Bone marrow (tissue), 2 donors: ENCODE measurements around the gene FDXR.

Experiments
- DNase-seq, 2 donors: peaks; one replicate each; lab custom pipeline; 2025; lab: John Stamatoyannopoulos, UW

FDXR gene

DNA sequence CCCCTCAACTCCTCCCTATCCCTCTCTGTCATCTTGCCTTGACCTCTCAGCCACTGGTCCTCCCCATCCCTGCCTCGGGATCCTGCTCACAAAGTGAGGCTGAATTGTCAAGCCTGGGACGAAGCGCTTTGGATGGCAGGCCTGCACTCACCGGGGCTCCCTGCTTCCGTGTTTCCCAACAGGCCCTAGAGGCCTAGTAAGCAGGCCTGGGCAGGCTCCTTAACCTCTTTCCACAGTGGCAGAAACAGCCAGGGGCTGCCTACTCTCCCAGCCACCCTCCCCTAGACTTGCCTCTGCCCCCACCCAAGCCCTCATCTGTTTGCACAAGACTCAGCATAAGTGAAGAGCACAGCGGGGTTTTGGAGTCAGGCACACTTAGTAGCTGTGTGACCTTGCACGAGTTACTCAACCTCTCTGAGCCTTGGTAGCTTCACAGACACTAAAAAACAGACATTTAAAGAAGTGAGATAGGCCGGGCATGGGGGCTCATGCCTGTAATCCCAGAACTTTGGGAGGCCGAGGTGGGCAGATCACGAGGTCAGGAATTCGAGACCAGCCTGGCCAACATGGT lies 25.7 kb upstream of the FDXR start:
- DNase-seq, result no peak

DNA sequence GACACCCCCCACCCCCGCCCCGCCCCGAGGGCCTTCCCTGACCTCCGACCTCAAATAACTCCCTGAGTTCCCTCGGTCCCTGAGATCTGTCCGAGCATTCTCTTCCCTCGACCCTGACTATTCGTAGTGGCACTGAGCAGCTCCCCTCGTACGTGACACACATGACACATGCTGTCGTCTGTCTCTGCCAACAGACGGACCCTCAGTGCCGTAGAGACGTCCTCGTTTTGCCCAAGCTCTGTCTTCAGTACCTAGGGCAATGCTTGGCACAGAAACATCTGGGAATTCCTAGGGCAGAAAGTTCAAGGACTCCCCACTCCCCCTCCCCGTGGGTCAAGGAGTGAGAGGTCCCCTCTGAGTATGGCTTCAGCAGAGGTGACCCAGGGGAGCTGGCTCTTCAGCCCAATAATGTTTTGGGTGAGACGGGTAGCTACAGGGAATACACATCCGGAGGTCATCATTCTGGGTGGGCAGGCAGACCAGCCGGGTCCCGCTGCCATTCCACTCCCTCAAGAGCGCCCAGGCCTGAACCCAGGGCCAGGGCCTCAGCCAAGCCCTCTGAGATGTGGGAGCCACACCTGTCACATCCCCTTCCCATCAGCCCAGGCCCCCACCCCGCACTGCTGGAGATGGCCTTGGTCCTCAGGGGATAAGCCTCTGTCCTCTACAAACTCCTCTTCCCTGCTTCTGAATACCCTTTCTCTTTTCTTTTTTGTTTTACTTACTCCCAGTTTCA lies 21.3 kb upstream of the FDXR start:
- DNase-seq, result no peak

DNA sequence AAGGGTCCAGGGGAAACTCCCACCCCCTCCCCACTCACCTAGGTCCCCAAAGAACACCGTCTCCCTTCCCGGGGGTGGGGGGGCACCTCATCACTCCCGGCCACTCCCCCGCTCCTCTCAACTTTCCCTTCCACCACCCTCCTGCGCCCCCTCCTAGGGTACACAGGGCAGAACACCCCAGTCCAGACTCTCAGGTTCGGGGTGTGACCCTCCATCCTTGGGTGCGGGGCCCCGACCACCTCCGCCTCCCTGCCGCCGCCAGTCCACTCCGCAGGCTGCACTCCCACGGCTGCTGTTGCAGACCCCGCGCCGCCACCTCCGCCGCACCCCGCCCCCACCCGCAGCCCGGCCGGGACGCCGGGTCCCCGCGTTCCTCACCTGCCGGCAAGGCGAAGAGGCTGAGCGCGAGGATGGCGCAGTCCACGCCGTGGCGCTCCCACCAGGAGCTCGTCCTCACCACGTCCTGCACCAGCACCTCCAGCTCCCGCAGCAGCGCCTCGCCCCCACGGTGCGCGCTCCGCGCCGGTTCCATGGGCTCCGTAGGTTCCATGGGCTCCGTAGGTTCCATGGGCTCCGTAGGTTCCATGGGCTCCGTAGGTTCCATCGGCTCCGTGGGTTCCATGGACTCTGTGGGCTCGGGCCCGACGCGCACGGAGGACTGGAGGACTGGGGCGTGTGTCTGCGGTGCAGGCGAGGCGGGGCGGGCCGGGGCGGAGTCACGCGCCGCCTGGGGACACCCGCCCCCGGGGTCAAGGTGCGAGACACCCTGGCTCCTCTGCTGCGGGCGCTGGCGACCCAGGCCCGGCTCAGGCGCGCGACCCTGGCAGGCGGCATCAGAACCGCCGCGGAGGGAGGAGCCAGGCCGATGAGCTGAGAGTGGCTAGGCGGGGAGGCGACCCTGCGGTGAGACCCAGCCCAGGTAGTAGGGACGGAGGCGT lies 20.4 kb upstream of the FDXR start, which contains the start of gene FADS6:
Gene FADS6, minus strand, starts transcription at position 660 of the 938 bp plus-strand sequence. Its CDS starts 38 bp downstream, at position 622.
- DNase-seq, result no peak

DNA sequence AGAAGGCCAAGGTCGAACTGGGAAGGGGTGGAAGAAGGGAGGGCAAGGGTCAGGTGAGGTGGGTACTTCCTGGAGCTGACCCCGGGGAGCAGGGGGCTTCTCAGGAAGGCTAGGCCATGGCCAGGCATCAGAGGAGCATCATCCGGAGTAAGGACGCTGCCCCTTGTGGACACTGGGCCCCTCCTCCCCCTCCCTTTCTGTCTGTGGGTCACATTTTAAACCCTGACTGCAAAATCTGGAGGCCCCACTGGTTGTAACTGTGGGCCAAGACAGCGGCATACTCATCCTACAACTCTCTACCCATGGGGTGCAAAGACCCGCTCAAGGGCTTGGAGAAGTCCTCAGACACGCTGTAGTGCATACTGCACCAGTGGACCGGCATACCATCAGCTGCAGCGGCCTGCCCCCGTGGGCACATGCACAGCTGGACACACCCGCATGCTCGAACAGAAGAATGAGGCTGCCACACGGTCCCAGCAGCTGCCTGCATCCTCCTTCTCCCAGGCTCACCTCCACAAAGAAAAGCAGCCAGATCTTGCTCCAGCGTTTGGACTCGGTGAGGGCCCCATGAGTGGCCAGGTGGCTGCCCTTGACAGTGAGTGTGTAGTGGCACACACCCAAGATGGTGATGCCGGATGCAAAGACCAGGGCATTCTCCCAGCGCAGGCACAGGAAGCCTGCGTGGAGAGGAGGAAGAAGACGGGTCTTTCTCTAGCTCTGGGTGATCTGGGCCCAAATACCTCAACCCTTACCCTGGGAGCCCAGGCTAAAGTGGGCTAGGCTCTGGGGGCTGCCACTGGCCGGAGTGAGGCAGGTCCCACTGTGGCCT lies 19.4 kb upstream of the FDXR start:
- no peak for DNase-seq

DNA sequence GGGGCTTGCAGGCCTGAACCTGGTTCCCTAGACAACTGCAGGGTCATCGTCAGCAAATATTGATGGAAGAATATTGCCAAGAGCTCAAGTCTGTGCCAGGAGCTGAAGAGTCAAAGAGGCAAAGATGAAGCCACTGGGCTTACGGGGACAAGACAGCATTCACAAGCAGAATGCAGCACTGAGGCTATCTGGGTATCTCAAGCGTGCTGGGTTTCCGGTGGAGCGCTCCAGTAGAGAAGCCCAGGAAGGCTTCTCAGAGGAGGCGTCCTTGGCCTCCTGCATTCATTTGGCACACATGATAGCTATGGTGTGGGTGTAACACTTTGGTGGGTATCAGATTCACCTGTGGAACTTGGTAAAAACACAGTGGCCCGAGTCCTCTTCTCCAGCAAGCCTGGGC lies 17.8 kb upstream of the FDXR start:
- DNase-seq, result no peak

DNA sequence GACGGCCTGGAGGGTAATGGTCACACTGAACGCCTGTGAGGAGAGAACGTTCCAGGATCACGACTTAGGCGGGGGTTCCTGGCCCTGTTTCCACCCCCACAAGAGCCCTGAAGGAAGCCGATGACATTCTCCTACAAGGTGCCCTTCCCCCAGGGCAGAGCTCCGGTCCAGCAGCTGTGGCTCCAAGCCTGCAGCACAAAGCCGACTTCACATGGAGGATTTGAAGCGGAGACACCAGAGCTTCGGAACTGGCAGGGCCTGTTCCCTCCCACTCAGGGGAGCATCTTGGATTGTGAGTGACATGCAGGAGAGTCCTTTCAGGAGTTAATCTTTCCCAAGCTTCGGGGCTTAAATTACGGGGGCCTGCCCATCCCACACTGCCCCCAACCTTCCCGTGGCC lies 15.7 kb upstream of the FDXR start:
- DNase-seq, result no peak

DNA sequence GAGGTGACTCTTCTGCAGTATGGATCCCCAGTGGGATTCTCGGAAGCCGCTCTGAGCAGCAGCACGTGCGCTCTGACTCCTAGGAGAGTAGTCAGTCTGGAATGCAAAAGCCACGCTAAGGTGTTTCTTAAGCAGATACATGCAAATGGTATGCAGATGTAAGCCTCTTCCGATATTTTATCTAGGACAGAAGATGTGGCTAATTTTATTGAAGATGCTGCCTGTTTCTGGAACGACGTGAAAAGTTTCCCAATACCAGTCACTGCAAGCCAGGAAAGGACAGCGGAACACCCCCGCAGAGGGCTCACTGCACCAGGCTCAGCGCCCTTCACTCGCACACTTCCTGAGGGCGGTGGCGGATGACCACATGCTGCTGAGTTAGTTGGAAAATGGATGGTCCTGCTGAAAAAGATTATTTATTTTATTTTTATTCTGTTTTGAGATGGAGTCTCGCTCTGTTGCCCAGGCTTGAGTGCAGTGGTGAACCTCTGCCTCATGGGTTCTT lies 10.5 kb upstream of the FDXR start:
- DNase-seq, result no peak

DNA sequence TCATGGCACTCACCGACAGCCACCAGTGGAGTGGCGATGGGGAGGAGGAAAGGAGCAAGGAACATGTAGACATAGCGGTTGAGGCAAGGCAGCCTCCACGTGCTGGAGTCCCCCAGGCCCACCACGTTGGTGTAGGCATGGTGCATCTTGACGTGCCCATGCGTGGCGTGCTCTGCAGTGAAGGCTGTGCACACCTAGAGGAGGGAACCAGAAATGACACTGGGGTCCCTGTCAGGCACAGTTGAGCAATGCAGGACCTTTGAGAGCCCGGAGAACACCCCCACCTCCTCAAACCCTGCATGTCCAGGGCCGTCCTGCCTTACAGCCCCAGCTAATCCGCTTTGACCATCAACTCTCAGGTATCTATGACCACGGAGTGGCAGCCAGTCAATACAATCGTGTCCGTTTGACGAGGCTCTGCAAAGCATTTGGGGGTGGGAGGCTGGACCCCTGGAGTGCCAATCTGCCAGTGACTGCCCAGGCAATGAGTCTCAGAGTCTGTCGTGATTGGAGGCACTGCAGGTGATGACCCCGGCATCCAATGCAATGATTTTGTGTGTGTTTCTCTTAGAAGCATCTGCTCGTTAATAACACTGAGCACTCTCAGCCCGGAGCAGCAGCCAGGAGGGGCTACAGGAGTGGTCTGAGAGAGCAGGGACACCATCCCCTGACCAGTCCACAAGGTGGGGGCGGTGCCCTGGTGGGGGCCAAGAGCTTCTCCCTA lies 9.9 kb upstream of the FDXR start:
- no peak for DNase-seq

DNA sequence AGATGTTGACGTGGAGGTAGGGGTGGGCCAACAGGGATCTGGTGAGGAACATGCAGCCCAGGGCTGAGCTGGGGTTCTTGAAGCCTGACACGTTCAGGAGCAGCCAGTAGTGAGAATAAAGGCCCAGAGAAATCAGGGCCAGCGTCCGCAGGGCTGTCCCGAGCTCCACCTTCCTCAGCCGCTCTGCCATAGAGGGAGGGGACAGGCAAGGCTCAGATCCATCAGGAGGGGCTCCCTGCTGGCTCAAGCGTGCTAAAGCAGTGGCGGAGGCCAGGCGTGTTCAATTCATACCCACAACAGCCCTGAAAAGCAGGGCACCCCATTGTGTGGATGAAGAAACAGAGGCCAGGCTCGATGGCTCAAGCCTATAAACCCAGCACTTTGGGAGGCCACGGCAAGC lies 8.3 kb upstream of the FDXR start:
- DNase-seq, result no peak

DNA sequence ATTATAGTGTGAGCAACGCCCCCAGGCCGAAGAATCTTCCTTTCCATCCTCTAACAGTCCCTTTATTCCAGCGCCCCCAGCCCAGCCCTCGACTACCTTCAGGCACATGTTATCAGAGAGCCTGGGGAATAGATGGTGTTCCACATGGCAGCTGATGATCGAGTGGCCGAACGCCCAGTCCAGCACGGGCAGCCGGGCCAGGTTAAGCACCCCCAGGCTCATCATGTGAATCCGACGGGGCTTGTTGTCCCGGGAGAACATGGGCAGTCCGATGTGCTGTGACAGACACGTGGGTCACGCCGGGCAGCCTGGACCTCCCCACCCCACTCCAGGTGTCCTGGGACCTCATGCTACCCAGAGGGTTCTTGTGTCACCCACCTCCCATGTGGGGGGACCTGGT lies 6.5 kb upstream of the FDXR start:
- no peak for DNase-seq

DNA sequence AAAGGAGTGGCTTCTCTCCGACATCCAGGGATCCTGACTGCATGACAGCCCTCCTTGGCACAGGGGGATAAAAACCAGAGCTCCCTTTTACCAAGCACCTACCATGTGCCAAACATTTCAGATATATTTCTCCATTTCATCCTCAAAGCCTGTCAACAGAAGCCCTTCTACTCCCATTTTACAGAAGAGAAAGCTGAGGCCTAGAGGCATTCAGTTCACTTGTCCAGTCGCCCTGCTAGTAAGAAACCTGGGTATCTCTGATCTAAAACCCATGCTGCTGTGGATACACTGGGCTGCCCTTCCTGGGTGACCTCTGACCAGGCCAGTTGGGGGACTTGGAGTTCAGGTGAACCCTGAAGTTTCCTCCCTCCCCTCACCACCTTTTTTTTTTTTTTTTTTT lies 5.9 kb upstream of the FDXR start:
- no peak for DNase-seq

DNA sequence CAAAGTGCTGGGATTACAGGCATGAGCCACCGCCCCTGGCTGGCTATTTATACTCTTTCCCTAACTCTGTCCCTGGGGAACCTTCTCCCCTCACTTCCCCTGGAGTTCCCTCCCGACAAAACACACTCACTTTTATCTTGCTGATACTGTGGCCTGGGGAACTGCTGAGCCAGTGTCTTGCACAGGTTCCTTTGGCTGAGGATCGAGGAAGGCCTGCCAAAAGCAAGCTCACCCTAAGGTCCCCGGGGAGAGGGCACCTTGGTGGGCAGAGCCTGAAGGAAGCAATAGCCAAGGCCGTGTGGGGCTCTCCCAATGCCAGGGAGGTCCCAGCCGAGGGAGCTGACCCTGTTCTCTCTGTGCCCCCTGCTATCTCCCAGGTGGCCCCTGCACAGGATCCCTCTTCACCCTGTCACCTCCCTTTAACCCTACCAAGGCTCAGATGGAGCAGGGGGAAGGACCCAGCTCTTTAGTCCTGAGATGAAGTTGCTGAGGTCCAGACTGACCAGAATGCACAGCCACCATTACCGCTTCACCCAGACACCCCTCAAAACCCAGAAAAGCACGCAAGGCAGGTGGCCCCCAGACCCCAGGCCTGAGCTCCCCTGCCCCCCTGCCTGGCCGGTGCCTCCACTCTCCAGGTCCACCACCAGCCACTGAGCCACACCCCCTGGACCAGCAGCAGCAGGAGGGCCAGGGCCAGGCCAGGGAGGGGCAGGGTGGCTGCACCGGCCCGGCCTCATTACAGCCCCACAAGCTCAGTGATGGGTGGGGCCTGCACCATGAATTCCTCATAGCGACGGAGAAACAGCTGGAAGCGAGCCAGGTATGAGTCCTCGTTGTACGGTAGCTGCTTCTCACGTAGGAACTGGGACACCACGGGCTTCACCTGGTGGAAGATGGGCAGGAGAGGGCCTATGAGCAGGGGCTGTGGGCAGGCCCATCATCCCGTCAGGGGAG lies 5.1 kb upstream of the FDXR start:
- DNase-seq, result no peak

DNA sequence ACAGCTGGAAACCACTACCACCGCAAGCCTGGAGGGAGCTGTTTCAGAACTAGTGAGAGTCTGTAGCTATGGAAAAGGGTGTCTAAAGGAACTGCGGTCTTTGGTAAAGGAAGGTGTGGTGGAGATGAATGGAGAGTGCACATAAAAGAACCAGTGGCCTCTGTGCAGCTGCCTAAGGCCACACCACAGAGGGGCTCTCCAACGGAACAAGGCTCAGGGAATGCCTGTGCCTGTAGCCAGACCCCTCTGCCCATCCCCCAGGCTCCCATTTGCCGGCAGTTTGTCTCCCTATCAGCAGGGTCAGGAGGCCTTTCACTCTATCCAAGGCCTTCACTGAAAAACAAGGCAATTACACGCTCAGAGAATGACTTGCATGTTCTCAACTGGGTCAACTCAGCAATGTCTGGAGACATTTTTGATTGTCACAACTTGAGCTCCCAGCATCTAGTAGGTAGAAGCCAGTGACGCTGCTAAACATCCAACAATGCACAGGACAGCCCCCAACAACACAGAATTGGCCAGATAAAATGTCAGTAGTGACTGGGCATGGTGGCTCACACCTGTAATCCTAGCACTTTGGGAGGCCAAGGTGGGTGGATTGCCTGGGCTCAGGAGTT lies 3.3 kb upstream of the FDXR start:
- DNase-seq, result no peak

DNA sequence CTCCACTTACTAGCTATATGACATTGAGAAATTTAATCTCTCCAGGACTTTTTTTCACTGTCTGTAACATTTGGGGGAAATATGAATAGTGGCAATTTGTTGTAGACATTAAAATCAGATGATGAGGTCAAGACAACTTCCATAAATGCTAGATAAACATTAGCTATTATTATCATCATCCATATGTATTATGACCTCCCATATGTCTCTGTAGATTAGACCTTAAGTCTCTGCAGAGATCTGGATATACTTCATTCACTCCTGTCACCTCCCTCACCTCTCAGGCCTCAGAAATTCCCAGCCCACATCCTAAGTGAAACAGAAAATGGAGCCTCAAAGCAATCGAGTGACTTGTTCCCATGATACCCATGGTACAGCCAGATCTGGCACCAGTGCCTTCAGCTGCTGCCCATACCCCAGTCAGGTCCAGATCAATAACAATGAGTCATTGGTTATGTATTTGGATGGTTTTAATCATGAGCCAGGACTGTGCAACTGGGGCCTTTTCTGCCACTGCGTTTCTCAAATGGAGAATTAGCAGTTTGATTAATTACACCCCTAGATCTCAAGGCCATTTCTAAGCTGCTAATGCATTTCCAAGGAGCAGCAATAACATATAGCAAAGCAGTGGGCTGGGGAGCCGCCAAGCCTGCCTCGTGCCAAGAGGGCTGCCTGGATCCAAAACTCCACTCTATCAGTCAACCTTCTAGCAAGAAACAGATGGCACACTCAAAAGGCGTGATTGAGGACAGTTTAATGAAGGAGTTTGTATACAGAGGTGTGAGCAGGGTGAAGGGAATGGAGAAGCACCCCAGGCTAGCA lies 2.6 kb upstream of the FDXR start:
- DNase-seq, result no peak

DNA sequence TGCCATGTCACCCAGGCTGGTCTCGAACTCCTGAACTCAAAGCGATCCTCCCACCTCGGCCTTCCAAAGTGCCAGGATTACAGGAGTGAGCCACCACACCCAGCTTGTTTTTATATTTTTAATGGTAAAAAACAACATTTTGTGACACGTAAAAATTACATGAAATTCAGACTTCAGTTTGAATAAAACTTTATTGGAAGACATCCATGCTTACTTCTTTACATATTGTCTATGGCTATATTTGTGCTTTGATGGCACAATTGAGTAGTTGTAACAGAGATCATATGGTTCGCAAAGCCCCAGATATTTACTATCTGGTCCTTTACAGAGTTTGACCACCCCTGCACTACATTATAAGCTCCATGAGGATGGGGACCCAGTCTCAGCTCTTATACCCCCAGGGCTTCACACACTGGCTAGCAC lies 1.8 kb upstream of the FDXR start:
- no peak for DNase-seq

DNA sequence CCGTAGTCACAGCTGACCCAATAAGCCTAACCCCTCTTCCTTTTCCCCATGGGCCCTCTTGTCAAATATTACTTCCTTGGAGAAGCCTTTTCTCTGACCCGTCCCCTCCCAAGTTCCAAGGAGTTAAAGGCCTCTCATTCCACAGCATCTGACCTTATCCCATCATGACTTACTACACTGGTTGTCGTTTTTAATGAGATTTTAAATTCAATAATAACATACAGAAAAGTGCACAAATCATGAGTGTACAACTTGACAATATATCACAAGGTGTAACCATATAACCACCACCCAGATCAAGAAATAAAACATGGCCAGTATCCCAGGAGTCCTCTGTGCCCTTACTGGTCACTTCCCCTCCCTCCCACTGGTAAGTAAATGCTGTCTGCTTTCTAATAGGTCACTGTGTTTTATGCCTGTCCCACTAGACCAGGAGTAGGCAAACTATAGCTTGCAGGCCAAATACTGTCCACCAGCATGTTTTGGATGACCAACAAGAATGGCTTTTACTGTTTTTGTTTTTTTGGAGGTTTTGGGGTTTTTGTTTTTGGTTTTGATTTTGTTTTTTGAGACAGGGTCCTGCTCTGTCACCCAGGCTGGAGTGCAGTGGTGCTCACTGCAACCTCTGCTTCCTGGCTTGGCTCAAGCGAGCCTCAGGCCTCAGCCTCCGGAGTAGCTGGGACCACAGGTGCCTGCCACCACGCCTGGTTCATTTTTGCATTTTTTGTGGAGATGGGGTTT lies 1.2 kb upstream of the FDXR start:
- DNase-seq, result no peak

DNA sequence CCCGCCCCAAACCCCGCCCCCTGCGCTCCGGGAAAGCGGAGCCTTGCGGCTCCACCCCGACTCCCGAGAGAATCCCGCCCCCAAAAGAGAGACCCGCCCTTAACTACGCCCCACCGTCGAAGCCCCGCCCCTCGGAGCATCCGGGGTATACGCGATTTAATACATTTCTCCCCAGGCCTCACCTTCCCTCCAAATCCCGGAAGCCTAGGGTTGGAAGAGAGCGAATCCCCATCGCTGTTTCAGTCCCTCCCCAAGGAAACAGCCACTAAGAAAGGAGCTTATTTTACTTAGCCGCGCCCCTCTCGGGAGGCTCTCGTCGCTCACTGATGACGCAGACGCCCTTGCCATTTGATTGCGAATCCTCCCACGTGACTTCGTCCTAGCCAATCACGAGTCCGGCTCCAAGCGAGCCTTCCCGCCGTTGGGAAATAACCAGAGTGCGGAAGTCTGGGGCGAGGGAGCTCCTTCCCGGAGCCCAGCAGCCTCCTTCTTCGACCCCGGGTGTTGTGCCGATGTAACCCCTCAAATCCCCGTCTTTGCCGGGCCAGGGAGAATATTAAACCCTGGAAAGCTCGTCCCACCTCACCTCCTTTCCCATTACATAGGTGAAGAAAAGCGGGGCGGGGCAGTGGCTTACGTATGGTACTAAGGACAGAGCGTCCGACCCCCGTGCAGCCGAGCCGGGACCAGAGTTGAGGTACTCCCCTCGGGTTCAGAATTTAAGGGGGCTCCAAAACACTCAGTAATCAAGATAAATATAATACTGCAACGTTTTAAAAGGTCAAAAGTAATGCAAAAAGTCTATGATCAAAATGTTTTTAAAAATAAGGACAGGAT lies 461 bp upstream of the FDXR start:
- DNase-seq, result peak; percentile 99 to 100
